GM21723 (cell line): Measurements from ENCODE around the gene PRCC.

Experiments
- ATAC-seq: cut with Tn5 transposase; IDR thresholded peaks from one replicate; pipeline ENCODE4 v1.9.1; 2021; ENCODE audit warnings: mild to moderate bottlenecking, moderate library complexity; ENCODE audit not compliant: unreplicated experiment

Gene PRCC

DNA sequence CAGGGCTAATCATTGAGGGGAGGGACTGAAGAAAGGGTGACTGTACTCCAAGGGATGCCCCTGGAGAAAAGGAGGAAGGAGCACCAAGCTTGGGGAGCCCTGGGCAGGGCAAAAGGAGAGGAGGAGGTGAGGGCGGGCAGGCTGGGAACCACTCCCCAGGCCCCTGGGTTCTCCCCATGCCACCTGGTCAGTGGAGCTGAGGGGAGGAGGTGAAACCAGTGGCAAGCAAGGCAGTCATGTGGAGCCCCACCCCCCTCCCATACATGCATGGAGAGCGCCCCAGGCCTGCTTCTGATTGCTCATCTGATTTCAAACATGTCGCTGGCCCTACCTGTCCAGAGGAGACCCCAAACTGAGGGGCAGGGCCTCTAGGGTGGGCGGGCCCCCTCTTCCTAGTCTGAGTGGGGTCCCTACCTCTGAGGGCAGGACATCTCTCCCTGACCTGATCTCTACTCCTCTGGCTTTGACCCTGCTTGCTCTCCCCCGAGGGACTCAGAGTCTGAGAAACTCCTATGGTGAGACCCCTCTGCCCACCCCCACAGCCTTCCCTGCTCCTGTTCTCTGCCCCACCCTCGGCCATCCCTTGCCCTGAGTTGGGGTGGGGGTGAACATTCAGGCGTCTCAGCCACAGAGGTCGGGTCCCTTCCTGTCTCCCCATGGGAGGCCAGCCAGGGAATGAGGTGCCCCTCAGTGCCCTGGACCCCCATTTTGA is 73.0 kb downstream of the PRCC start:
- no peak for ATAC-seq

GRCh38 chr1:156840898-156841279 is 73.6 kb downstream of the PRCC start:
- ATAC-seq, result no peak

GRCh38 chr1:156841295-156841855 is 74.0 kb downstream of the PRCC start:
- ATAC-seq, result no peak

DNA sequence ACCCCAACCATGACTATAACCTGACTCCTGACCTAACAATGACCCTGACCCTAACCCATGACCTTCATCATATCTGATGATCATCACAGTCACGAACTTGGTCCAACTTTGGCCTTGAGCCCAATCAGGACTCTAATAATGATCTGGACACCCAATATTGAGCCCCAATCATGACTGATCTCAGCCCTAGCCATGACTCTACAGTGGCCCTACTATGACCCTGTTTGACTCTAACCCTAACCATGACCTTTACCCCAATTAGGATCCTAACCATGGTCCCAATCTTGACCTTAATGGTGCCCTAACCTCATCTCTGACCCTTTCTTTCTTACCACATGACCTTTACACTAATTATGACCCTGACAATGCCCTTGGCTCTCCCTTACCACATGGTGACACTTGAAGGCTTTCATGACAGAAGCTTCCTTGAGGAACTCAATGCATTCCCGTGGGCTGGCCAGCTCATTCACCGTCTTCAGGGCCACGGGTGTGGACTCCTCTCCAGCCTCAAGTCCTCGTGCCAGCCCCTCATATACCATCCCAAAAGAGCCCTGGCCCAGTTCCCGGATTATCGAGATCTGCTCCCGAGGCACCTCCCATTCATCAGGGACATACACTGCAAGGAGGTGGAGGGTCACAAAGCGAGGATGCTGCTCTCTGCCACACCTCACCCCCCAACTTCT is 75.4 kb downstream of the PRCC start:
- ATAC-seq, result no peak

DNA sequence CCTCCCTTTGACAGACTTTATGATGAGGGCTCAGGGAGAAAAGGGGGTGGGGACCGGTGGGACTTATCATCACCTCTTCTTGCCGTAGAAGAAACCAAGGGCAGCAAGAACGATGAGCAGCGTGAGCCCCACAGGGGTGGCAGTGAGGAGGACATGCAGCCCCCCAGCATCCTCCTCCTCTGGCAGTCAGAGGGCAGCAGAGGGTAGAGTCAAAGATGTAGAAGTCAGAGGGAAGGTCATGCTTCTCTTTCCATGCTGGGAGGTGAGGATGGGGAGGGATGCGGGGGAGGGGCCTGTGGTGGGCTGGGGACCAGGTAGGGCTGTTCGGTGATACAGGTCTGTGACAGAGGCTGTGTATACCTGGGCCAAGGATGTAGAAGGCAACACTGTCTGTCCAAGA is 76.8 kb downstream of the PRCC start:
- ATAC-seq, result no peak

- no peak for ATAC-seq
Observed at GRCh38 chr1:156844638-156845037, 77.3 kb downstream of the PRCC start.

DNA sequence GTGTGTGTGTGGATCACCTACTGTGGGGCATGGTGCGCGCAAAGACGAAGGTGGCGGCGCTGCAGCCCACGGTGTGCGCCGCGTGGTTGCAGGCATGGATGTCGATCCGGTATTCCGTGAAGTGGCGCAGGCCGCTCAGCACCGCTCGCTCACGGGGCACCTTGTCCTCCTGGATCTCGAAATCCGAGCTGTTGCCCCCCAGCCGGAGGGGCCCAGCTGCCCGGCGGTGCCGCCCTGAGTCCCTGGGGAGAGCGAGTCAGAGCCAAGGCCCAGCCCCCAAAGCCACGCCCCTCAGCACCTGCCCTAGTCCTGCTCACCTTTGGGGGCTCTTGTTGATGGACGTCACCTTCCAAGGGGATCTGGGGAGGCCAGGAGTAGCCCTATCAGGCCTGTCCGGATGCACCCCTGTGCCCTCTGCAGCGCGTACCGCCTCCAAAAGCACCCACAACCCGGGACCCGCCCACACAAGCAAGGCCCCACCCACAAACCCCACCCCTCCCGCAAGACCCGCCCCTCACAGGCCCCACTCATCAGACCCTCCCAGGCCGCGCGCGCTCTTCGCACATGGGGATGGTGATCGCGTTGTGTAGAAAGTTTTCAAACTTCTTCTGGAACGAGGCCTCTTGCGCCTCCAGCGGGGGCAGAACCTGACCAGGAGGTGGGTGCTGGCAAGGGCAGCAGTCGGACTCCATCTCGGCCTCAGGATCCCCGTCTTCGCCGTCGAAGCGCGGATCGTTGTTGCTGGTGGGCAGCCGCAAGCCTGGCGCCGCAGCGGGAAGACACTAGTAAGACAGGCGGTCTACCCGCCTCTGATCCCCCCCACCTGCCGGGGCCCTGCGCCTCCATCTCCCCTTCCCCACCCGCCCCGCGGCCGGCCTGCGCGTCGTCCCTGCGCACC is 78.0 kb downstream of the PRCC start:
- no peak for ATAC-seq

DNA sequence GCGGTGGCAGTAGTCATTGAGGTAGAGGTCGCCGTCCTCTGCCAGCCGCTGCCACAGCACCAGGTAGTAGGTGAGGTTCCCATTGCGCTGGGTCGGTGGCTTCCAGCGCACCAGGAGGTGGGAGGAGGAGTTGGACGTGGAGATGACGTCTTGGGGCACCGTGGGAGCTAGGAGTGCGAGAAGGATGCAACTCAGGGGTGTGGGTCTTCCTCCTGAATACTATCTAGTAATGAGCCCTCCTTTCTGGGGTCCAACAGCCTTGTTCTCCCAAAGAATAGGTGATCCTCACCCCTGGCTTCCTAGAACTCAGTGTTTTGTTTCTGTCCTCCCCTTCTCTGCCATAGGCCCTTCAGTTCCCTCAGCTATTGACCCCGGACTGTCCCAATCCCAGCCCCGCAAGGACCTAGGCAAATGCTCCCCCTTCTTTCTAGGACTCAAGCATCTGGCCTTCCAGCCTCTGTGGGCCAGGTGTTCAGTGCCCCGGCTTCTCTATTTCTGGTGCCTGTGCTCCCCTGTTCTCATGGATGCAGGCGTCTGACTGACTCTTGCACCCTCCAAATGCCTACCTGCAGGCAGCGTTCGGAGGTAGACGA is 78.7 kb downstream of the PRCC start:
- ATAC-seq, result no peak

- no peak for ATAC-seq
Observed at GRCh38 chr1:156846643-156847042, 79.3 kb downstream of the PRCC start.

- no peak for ATAC-seq
Observed at GRCh38 chr1:156847591-156848460, 80.5 kb downstream of the PRCC start.

DNA sequence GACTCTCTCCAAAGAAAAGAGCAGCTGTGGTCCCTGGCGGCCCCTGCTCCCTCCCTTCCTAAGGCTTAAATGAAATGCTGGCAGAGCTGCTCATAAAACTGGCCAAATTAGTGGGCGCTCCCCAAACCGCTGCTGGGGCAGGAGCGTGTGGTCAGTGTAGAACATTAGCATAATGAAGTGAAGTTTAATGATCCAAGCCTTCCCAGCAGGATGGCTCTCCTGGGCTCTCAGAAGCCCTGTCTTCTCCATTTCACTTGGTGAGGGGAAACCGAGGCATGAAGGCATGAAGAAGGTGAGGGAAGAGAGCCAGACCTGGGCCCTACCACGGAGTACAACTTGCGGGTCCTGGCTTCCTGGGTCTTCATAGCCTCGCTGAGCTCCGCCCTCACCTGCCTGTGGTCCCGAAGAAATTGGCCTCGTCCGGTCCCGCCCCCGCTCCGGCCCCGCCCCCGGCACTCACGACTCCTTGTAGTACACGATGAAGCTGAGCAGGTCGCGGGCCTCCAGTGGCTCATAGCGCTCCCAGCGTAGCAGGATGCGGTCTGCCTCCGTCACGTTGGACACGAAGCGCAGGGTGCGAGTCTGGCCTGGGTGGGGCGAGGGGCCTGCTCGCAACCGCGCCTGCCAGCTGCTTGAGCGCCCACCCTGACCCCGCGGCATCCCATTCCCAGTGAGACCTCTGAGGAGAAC is 81.3 kb downstream of the PRCC start:
- ATAC-seq, result no peak

DNA sequence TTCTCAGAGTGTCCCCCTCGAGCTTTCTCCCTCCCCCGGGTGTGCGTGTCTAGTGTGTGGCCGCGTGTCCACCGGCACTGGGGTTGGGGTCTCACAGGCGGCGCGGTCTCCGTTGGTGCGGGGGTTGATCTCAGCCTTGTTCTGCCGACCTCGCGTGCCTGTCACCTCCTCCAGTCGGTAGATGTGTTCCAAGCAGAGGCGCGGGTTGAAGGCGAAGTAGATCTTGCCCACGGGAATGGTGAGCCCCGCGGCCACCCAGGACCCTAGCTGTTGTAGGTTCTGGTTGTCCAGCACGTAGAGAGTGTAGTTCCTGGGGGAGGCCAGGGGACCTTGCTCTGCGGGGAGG is 81.8 kb downstream of the PRCC start:
- no peak for ATAC-seq
